Mammary microvascular endothelial cell (primary cell): ENCODE results near the gene STK38L. TPM values are rescaled to one million over a fixed set of nuclear protein-coding genes. Genes with fewer than 3 reads are reported as not detected.

Experiments
- total RNA-seq: library from RNA; depleted of rRNA; stranded (reverse); fragments of >200 nt; gene quantifications from 2 replicates; pipeline ENCODE4 v1.2.3, GENCODE V29; 2015

Gene STK38L
- 9.6 and 12.0 TPM in 2 replicates for total RNA-seq

GRCh38 chr12:27243804-27244688, at the start of gene STK38L:
STK38L (plus strand) TSS chr12:27244286; CDS start chr12:27297721, 53,435 bp downstream.

GRCh38 chr12:27332714-27333402, 88.8 kb downstream of the STK38L start, which contains the start of gene BMAL2:
BMAL2 (plus strand) TSS chr12:27332836; CDS start chr12:27333073, 237 bp downstream.

Other genes with a start within 250 kb of the STK38L start
- gene TM7SF3, start 229.9 kb upstream of the STK38L start, total RNA-seq, result 57.8 and 79.5 TPM in 2 replicates
- gene MED21, start 221.7 kb upstream of the STK38L start, total RNA-seq, result 32.4 and 32.5 TPM in 2 replicates
- gene C12orf71, start 161.7 kb upstream of the STK38L start, total RNA-seq, result not detected in 2 replicates
- 29.8 and 33.0 TPM in 2 replicates for gene BMAL2, start 88.5 kb downstream of the STK38L start, total RNA-seq
- 0.13 TPM in 1 of 2 replicates, not detected in the other for gene SMCO2, start 202.4 kb downstream of the STK38L start, total RNA-seq